DMS53 (cell line): Measurements from ENCODE around the gene OTOGL.
"Not testable (repeated sequence)": the region's sequence is repeated elsewhere in the genome, so short reads cannot be mapped to it uniquely, and the experiment has no call there.

Experiments used
- DNase-seq: peaks from one replicate; lab custom pipeline; 2025; lab: John Stamatoyannopoulos, UW

The OTOGL gene

GRCh38 chr12:80273144-80273543, 173.8 kb downstream of the OTOGL start:
- DNase-seq: no peak

GRCh38 chr12:80277732-80278131, 178.4 kb downstream of the OTOGL start:
- DNase-seq: no peak

- no peak for DNase-seq
Observed at GRCh38 chr12:80282226-80282625, 182.9 kb downstream of the OTOGL start.

DNA sequence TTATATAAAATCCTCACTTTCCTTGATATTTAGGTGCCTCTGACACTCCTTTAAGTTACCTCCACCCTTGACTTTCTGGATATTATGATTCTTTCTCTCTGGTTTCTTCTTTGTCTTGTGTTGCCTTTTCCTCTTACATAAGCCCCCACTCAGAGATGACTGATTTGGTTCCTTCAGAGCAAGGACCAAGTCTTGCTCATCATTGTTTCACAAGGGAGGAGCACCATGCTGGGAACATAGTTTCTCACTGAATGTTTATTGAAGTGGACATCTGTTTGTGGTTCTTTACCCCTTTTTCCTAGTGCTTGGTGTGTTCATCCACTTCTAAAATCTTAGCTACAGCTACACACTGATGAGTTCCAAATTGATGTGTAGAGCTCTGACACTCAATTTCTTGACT, 183.4 kb downstream of the OTOGL start:
- DNase-seq: no peak

DNA sequence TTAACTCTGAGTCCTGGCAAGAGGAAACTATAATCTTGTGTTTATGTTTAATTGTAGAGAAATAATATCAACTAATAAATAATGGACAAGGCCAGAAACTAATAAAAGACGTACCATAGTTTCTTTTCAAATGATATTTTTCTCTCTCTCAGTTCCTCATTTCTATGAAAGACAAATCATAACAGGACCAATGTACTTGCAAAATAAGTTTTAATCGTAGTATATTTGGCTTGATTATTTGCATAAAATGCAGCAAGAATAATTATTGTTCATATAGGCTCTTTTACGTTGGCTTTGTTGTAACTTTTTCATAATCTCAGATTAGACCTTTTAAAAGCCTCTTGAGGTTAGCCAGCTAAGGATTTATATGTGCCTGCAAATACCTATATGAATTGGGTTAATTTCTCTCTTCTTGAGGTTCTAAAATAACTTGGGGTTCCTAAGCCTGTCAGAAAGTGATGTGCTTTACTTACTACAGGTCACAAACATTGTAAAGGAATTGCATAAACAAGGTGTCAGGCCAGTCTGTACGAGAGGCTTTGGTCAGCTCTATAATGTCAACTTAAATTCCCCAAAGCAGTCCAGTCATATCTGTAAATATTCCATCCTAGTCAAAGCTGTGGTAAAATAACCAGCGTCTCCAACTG, 191.9 kb downstream of the OTOGL start:
- no peak for DNase-seq

GRCh38 chr12:80293347-80293746, 194.0 kb downstream of the OTOGL start:
- DNase-seq: no peak

DNA sequence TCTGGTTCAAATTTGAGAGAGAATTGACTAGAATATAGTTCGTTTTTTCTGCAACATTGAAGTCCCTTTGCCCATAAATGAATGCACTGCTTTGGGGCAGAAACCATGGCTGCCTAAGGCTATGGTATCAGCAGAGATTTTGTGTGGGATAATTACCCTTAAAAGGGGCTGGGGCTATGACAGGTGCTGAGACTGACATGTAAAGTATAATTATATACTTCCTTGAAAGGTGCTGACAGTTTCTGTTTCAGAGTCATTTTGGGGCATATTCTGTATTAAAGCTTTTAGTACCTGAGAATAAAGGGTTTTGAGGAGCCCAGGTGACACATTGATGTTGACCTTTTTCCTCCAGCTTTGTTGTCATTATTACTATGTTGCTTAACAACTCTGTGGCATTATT, 194.4 kb downstream of the OTOGL start:
- DNase-seq: peak; percentile 25

- DNase-seq: no peak
Observed at GRCh38 chr12:80299219-80299618, 199.9 kb downstream of the OTOGL start.

DNA sequence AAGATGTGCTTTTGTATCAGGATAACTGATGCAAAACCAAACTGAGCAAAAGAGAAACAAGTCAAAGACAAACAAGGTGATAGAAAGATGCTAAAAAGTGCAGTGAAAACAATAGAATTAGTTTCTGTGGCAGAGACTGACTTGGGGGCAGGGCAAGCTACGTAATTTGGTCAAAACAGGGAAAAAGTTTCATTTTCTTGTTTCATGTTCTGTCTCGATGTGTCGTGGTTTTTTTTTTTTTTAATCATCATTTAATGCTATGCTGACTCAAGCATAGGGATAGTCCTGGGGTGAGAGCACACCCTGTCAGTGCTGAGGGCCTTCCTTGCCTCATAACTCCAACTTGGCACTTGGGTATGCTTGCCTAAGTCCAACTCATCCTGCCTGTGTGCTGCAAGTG, 200.6 kb downstream of the OTOGL start:
- no peak for DNase-seq

GRCh38 chr12:80307436-80307835, 208.1 kb downstream of the OTOGL start:
- DNase-seq: not testable (repeated sequence)

GRCh38 chr12:80313209-80313608, 213.9 kb downstream of the OTOGL start:
- DNase-seq: peak; percentile 54

DNA sequence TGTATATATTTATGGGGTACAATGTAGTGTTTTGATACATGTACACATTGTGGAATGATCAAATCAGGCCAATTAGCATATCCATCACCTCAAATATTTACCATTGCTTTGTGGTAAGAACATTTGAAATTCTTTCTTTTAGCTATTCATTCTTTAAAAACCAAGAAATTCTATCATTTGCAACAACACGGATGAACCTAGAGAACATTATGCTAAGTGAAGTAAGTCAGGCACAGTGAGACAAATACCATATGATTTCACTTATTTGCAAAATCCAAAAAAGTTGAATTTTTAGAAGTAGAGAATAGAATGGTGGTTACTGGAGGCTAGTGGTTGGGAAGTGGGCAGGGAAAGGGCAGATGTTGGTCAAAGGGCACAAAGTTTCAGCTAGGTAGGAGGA, 215.4 kb downstream of the OTOGL start:
- no peak for DNase-seq

GRCh38 chr12:80316222-80316621, 216.9 kb downstream of the OTOGL start:
- DNase-seq: peak; percentile 22

DNA sequence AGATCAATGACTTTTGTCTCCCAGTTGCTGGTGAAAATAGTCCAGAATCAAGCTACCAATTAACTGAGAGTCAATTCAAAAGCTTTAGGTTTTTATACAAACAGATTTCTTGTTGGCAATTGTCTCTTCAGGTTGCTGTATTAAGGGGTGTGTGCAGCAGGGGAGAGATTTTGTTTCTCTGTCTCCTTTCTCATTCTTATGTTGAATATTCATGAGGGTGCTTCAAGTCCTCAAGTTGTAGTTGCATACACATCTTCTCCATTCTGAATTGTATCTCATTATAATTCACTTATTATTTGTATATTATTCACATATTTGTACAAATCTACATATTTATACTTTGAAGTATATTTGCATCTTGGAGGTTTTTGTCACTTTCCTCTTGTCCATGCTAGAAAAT, 218.0 kb downstream of the OTOGL start:
- no peak for DNase-seq

DNA sequence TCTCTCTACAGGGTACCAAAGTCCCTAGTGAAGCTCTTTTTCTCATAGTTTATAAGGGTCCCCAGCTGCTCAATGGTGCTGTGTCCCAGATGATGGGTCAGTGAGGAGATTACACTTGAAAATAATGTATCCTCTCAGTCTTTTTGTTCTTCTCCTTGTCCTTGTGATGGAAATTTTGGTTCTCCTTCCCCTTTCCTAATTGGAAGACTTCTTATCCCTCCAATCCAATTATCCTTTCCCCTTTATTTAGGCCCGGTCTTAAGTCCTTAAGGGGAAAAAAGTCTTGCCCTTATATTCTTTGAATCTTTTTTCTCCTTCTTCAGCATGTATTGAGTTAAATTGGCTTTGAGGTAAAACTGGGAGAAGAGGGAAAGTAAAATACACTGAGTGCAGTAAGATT, 218.6 kb downstream of the OTOGL start:
- no peak for DNase-seq

GRCh38 chr12:80320121-80320678, 220.9 kb downstream of the OTOGL start:
- no peak for DNase-seq

DNA sequence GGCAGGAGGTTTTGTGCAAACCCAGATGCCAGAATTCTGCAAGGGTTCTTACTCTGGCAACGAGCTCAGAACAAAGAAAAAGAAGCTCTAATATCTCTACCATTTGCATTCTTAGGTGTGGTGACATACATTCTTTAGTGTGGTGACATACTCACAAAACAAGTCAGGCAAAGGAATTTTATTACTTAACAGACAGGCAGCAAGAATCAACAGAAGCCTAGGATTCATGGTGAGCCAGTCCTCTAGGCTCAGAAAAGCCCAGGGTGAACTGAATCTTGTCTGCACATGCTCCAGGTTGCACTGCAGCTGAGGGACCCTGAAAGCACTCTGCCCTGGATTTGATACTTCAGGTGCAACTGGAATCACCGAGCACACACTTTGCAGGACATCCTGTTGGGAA, 222.3 kb downstream of the OTOGL start:
- DNase-seq: no peak

DNA sequence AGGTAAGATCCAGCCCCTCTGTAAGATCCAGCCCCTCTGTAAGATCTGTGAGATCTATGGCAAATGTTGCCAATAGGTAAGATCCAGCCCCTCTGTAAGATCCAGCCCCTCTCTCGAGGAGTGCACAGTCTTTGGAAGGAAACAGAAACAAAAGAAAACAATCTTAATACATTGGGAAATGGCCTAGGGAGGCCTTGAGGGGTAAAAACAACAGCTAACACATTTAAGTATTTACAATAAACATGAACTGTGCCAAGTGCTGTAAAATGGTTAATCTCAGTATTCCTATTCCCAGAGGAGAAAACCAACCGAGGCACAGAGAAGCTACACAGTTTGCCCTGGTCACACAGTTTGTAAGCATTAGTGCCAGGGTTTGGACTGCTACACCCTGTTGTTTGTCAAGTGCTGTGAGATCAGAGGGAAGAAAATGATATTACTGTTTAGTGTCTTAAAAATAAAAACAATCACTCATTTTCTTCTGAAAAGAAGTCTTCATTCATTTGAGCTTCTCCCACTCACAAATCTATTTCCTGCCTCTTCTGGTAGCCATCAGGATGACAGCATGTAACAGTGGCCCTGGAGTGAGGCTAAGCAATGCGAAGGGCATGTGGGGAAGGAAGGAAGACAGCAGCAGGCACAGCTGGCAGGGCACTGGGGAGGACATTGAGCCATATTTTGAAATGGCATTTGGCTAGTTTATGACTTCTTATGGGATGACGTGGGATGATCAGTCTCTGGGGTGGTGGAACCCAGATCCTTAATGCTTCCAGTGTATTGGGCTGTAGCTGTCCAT, 226.0 kb downstream of the OTOGL start:
- no peak for DNase-seq

- no peak for DNase-seq
Observed at GRCh38 chr12:80332827-80333226, 233.5 kb downstream of the OTOGL start.

GRCh38 chr12:80352474-80352873, 253.1 kb downstream of the OTOGL start:
- DNase-seq: peak; percentile 41

DNA sequence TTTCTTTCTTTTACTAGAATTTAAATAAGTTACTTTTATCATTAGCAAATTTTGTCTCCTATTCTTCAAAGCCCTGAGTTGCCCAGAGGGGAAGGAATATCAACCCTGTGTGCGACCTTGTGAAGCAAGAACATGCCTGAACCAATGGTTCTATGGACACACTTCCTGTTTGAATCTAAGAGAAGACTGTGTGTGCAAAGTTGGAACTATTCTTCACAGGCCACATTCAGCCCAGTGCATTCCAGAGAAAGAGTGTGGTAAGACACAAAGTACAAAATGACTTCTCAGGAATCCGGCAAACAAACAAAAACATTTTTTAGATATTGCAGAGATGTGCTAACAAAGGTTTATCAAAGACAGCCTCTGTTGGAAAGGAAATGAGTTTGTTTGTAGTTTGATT, 253.9 kb downstream of the OTOGL start:
- no peak for DNase-seq

DNA sequence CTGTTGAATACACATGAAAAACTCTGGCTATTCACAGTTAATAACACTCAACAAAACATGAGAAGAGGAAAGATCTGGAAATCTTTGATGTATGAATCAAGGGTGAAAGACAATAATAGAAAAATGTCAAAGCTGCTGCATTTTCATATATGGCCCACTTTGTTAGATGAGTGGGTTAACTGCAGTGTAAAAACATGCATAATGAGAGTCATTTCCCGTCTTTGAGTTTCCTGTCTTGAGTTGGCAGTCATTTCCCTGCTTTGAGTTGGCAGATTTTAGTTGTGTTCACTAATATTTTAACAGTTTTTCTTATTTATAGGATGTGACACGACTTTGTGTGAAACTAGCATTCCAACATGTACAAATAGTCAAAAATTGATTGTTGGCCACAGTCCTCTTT, 256.8 kb downstream of the OTOGL start:
- DNase-seq: no peak

DNA sequence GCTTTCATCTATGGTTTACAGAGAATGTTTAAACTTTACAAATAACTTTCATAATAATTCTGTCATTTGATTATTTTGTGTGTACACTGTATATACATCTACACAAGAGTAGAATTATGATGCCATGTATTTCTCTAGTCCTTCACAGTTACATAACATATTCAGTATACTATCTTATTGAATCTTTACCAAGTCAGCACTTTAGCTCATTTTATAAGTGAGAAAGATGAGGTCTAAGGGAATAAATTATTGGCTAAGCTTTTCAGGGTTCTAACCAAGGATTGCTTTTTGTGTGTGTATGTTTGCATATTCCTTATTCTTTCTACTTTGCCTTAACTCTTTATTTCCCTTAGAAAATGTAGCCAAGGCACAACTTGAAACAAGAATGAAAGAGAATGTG, 260.4 kb downstream of the OTOGL start:
- no peak for DNase-seq
